ENCODE results near the gene CREB3L2. TPM values are rescaled to one million over a fixed set of nuclear protein-coding genes. Genes with fewer than 3 reads are reported as not detected.
A peak's percentile ranks its signal among the peaks of the same experiment; 100 is the strongest.

CREB3L2 gene
- total and polyA plus RNA-seq, 2 of the 13 experiments (the other 11 are each of a cell fraction or from before 2014, with no cell fraction given), result 22.1 to 41.1 TPM

DNA sequence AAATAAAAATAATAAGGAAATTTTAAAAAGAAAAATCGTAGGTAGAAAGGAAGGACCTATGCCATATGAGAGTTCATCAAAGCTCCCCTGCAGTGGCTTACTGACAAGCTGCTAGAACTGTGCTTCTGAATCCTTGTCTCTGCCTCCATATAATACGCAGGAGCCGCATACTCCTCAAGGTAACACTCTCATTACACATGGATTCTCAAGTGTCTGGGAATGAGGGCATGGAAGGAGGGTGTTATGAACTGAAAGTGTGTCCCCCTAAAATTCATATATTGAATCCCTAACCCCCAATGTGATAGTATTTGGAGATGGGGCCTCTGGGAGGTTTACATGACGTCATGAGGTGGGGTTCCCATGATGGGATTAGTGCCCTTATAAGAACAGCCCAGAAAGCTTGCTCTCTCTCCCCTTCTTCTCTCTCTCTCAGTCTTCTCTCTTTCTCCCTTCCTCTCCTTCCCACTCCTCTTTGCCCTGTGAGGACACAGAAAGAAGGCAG is 35.2 kb downstream of the CREB3L2 start:
- Histone ChIP-seq H3K9me3 (ENCODE audit: low read length) (no peaks in the 10 kb centered on the region), H3K9ac (ENCODE audit: insufficient read depth, low read depth, low read length) (0 out of 2 replicates have a peak overlapping the region, but pooled peaks have one; percentile 21), H3K4me3 (replicated peaks in 1 of 3; ENCODE audit: insufficient read depth in 1 of 3, low read depth in 2 of 3, low read length in 3 of 3) (no peak overlapping the region; a peak in 1 of 6 replicates), H2AFZ (ENCODE audit: low read length) (no peak overlapping the region), H3K4me1 (ENCODE audit: insufficient read depth, low read length) (peaks cover 98% of the 10 kb centered on the region), H3K4me2 (ENCODE audit: low read depth, low read length) (peak overlapping the region; percentile 67), H3K27ac (ENCODE audit: extremely low read length, insufficient read depth, low read length) (peak overlapping the region; percentile 57), H3K36me3 (replicated peaks in 1 of 2; ENCODE audit: control insufficient read depth in 1 of 2, insufficient read depth in 2 of 2, low read length in 2 of 2) (peaks cover 6 to 16% of the 10 kb centered on the region in 2 experiments; a peak in 4 of 5 replicates), H4K20me1 (ENCODE audit: insufficient read depth, low read length) (peaks cover 8% of the 10 kb centered on the region), H3K27me3 (ENCODE audit: control insufficient read depth in 1 of 2, insufficient read depth in 2 of 2, low read length in 2 of 2) (no peaks in the 10 kb centered on the region), H3K79me2 (ENCODE audit: insufficient read depth, low read length) (peaks cover 98% of the 10 kb centered on the region)
- FAIRE-seq (no peak), DNase-seq (ENCODE audit: low spot score) (no peak), ATAC-seq (no peak)
- TF ChIP-seq CREB1 (IDR thresholded peaks at IDR 0.05) (peak; percentile 83), CREB1 (CRISPR knock-in tag; IDR thresholded peaks at IDR 0.05) (no peak), ATF7 (IDR thresholded peaks at IDR 0.05) (peak; percentile 83), ATF7 (CRISPR knock-in tag; IDR thresholded peaks at IDR 0.05) (no peak), ZNF264 (CRISPR knock-in tag; IDR thresholded peaks at IDR 0.05) (peak; percentile 46; the same call in 1 of the 2 replicates), ZNF607 (CRISPR knock-in tag; IDR thresholded peaks at IDR 0.05; ENCODE audit: borderline replicate concordance) (no peak)
- CTCF ChIA-PET (ENCODE audit: low intra/inter-chr PET ratio, low total read pairs), result no interaction called here
- in situ Hi-C loops (cut with HindIII; ENCODE audit: extremely low pct_ligation_motif_present, low pct_unique_long_range_greater_than_20kb), result no loop called here
- WGBS (ENCODE audit: low lambda C conversion rate), result 90% methylated on average over 4 of the region's 4 CpGs
- intact Hi-C loops (cut with micrococcal nuclease; ENCODE audit: unreplicated experiment), result loop anchor here (2.0 kb wide), 2 partner anchors 18 to 36 kb away; partner anchors contain the start of gene CREB3L2
- POLR2A ChIA-PET, result interaction anchor here (0.7 to 2.3 kb wide), 11 partner anchors 8 to 35 kb away, joined by 3 to 19 read pairs (median 5); partner anchors contain the start of gene CREB3L2
- no TSS peak for BruUV-seq (replicated peaks)

DNA sequence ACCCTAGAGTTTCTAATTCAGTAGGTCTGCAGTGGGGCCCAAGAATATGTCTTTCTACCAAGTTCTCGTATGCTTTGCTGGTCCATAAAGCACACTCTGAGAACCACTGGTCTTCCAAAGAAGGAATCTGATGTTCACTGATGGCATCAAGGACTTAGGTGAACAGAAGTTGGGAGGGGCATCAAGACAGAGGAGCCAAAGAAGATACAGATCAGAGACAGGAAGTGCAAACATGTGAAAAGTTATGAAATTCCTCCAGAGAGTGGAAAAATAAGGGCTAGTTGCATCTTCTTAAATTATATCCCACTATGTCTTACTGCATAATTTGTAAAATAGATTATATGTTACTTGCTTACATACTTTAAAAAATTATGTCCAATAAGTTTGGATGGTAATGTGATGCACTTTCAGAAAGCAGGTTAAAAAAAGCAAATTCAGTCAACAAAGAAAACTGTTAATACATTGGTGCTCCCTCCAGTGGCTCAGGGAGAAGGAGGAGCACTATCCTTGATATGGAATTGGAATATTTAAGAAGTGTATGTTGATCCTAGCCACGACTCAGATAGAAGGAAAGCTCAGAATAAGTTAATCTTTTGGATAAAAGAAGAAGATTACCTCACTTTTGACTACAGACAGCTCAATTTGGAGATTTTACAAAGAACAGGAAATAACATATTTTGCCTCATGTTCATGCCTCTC is 35.8 kb downstream of the CREB3L2 start:
- Histone ChIP-seq H3K27me3 (ENCODE audit: control insufficient read depth in 1 of 2, insufficient read depth in 2 of 2, low read length in 2 of 2) (no peaks in the 10 kb centered on the region), H3K9ac (ENCODE audit: insufficient read depth, low read depth, low read length) (no peak overlapping the region), H3K4me3 (replicated peaks in 1 of 3; ENCODE audit: insufficient read depth in 1 of 3, low read depth in 2 of 3, low read length in 3 of 3) (no peak overlapping the region), H3K27ac (ENCODE audit: extremely low read length, insufficient read depth, low read length) (peak overlapping the region; percentile 57), H2AFZ (ENCODE audit: low read length) (no peak overlapping the region), H4K20me1 (ENCODE audit: insufficient read depth, low read length) (peaks cover 8% of the 10 kb centered on the region), H3K4me1 (ENCODE audit: insufficient read depth, low read length) (peaks cover 98% of the 10 kb centered on the region), H3K79me2 (ENCODE audit: insufficient read depth, low read length) (peaks cover 99% of the 10 kb centered on the region), H3K36me3 (replicated peaks in 1 of 2; ENCODE audit: control insufficient read depth in 1 of 2, insufficient read depth in 2 of 2, low read length in 2 of 2) (peaks cover 11 to 21% of the 10 kb centered on the region in 2 experiments; a peak in 4 of 5 replicates), H3K4me2 (ENCODE audit: low read depth, low read length) (no peak overlapping the region), H3K9me3 (ENCODE audit: low read length) (no peaks in the 10 kb centered on the region)
- TF ChIP-seq ZNF761 (CRISPR knock-in tag; conservative IDR thresholded peaks at IDR 0.05) (no peak), ZNF343 (CRISPR knock-in tag; IDR thresholded peaks at IDR 0.05) (no peak), ZNF263 (CRISPR knock-in tag; IDR thresholded peaks at IDR 0.05) (peak; percentile 26; the same call in 1 of the 2 replicates), RBM22 (optimal IDR thresholded peaks at IDR 0.05; ENCODE audit: low read length) (peak; percentile 53)
- TF ChIP-seq, protein P1, sequence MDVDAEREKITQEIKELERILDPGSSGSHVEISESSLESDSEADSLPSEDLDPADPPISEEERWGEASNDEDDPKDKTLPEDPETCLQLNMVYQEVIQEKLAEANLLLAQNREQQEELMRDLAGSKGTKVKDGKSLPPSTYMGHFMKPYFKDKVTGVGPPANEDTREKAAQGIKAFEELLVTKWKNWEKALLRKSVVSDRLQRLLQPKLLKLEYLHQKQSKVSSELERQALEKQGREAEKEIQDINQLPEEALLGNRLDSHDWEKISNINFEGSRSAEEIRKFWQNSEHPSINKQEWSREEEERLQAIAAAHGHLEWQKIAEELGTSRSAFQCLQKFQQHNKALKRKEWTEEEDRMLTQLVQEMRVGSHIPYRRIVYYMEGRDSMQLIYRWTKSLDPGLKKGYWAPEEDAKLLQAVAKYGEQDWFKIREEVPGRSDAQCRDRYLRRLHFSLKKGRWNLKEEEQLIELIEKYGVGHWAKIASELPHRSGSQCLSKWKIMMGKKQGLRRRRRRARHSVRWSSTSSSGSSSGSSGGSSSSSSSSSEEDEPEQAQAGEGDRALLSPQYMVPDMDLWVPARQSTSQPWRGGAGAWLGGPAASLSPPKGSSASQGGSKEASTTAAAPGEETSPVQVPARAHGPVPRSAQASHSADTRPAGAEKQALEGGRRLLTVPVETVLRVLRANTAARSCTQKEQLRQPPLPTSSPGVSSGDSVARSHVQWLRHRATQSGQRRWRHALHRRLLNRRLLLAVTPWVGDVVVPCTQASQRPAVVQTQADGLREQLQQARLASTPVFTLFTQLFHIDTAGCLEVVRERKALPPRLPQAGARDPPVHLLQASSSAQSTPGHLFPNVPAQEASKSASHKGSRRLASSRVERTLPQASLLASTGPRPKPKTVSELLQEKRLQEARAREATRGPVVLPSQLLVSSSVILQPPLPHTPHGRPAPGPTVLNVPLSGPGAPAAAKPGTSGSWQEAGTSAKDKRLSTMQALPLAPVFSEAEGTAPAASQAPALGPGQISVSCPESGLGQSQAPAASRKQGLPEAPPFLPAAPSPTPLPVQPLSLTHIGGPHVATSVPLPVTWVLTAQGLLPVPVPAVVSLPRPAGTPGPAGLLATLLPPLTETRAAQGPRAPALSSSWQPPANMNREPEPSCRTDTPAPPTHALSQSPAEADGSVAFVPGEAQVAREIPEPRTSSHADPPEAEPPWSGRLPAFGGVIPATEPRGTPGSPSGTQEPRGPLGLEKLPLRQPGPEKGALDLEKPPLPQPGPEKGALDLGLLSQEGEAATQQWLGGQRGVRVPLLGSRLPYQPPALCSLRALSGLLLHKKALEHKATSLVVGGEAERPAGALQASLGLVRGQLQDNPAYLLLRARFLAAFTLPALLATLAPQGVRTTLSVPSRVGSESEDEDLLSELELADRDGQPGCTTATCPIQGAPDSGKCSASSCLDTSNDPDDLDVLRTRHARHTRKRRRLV (CRISPR knock-in tag; IDR thresholded peaks at IDR 0.05), result no peak
- CTCF ChIA-PET (ENCODE audit: low intra/inter-chr PET ratio, low total read pairs), result no interaction called here
- WGBS (ENCODE audit: low lambda C conversion rate), result 90% methylated on average over 2 of the region's 2 CpGs
- FAIRE-seq (no peak), ATAC-seq (no peak), DNase-seq (ENCODE audit: low spot score) (no peak)
- intact Hi-C loops (cut with micrococcal nuclease; ENCODE audit: unreplicated experiment), result loop anchor here (2.0 kb wide), 3 partner anchors 17 to 63 kb away; partner anchors contain the start of gene CREB3L2
- in situ Hi-C loops (cut with HindIII; ENCODE audit: extremely low pct_ligation_motif_present, low pct_unique_long_range_greater_than_20kb), result no loop called here
- BruUV-seq (replicated peaks), result no TSS peak
- POLR2A ChIA-PET, result interaction anchor here (1.6 to 1.9 kb wide), 2 partner anchors 8 to 21 kb away, joined by 4 to 8 read pairs; no protein-coding TSS in a partner anchor
